Endodermal cell (in vitro differentiated cells): ENCODE data around the gene LILRA5. TPM values are rescaled to one million over a fixed set of nuclear protein-coding genes. Genes with fewer than 3 reads are reported as not detected.
A peak's percentile ranks its signal among the peaks of the same experiment; 100 is the strongest.
"Not testable (repeated sequence)": the region's sequence is repeated elsewhere in the genome, so short reads cannot be mapped to it uniquely, and the experiment has no call there.

ENCODE experiments used
- DNase-seq: peaks from one replicate; pipeline ENCODE4 v3.0.0-alpha.2; 2017
- H3K27ac ChIP-seq: 2 replicates; pipeline ENCODE4 v1.5.1; 2013; ENCODE audit warnings: mild to moderate bottlenecking, low read depth, low read length, moderate library complexity
- H3K27me3 ChIP-seq: 2 replicates; pipeline ENCODE4 v1.6.1; 2013; ENCODE audit warnings: mild to moderate bottlenecking, low read length, moderate library complexity; ENCODE audit not compliant: insufficient read depth, control insufficient read depth, poor library complexity, severe bottlenecking
- H3K36me3 ChIP-seq: 2 replicates; pipeline ENCODE4 v1.7.0; 2013; ENCODE audit warnings: mild to moderate bottlenecking, low read length, moderate library complexity; ENCODE audit not compliant: control insufficient read depth, insufficient read depth
- H3K4me1 ChIP-seq: one replicate; pipeline ENCODE4 v1.7.0; 2013; ENCODE audit warnings: low read length; ENCODE audit not compliant: control insufficient read depth, insufficient read depth
- H3K4me3 ChIP-seq: 2 replicates; pipeline ENCODE4 v1.5.1; 2013; ENCODE audit warnings: mild to moderate bottlenecking, low read length, moderate library complexity
- H3K9ac ChIP-seq: 2 replicates; pipeline ENCODE4 v1.6.1; 2013; ENCODE audit warnings: mild to moderate bottlenecking, low read length, moderate library complexity; ENCODE audit not compliant: poor library complexity, severe bottlenecking; ENCODE audit errors: extremely low read depth
- H3K9me3 ChIP-seq: 2 replicates; pipeline ENCODE4 v1.6.1; 2013; ENCODE audit warnings: mild to moderate bottlenecking, low read length, moderate library complexity; ENCODE audit not compliant: control insufficient read depth
- H3K27ac Mint-ChIP-seq: 2 replicates; pipeline ENCODE4 v1.8.0; 2020; ENCODE audit warnings: mixed read lengths
- H3K27me3 Mint-ChIP-seq: 2 replicates; pipeline ENCODE4 v1.8.0; 2021; ENCODE audit warnings: mild to moderate bottlenecking, mixed read lengths; ENCODE audit not compliant: insufficient read depth
- H3K36me3 Mint-ChIP-seq: 2 replicates; pipeline ENCODE4 v1.8.0; 2020; ENCODE audit warnings: low read depth, mixed read lengths
- H3K4me1 Mint-ChIP-seq: 2 replicates; pipeline ENCODE4 v1.8.0; 2020; ENCODE audit warnings: mixed read lengths
- H3K4me3 Mint-ChIP-seq: 2 replicates; pipeline ENCODE4 v1.8.0; 2020; ENCODE audit warnings: mild to moderate bottlenecking, moderate library complexity, mixed read lengths
- H3K9me3 Mint-ChIP-seq: 2 replicates; pipeline ENCODE4 v1.8.0; 2020; ENCODE audit warnings: mild to moderate bottlenecking, mixed read lengths
- CTCF ChIP-seq: fragments of 200-600 bp; sonication (generic); conservative IDR thresholded peaks from 2 replicates; pipeline ENCODE4 v1.5.0; 2021; ENCODE audit warnings: antibody characterized with exemption, mild to moderate bottlenecking
- WGBS, 2 experiments: methylation state at CpG; one replicate each; pipeline versions ENCODE4 v1.1.5 to v1.1.7; 2013; ENCODE audit warnings: missing lambda C conversion rate in 2 of 2, mixed read lengths in 1 of 2; ENCODE audit not compliant: insufficient coverage in 1 of 2, insufficient read length in 1 of 2; 5-methylcytosine and 5-hydroxymethylcytosine counted together
- total RNA-seq, 2 donors: library from RNA; stranded (reverse); fragmentation: NEBNext Ultra II Directional in 1 of 2; extraction: Animal tissue kit (Norgen Biotek cat#: 25700) in 1 of 2; gene quantifications; 2 replicates in 1 of 2; 3 replicates in 1 of 2; pipeline ENCODE4 v1.2.1, GENCODE V29; 2021

Gene LILRA5
- total RNA-seq, 2 donors from 2014 or later, result not detected

- H3K4me3 Mint-ChIP-seq, result no peak overlapping the region
- 19 to 33% methylated on average over 2 to 4 of the region's 4 CpGs for WGBS, 2 experiments
Measured at GRCh38 chr19:54325194-54325621, 12.2 kb upstream of the LILRA5 start.

GRCh38 chr19:54324071-54324470 lies 11.1 kb upstream of the LILRA5 start:
- Histone ChIP-seq H3K36me3 (no peaks in the 10 kb centered on the region), H3K9ac (no peak overlapping the region), H3K9me3 (peaks cover 8% of the 10 kb centered on the region), H3K4me1 (no peaks in the 10 kb centered on the region), H3K4me3 (no peak overlapping the region), H3K27ac (no peak overlapping the region), H3K27me3 (no peaks in the 10 kb centered on the region)
- peaks cover 32% of the 10 kb centered on the region for H3K9me3 Mint-ChIP-seq
- WGBS, 2 experiments, result 24% methylated on average over 2 of the region's 3 CpGs; no CpG with 5 or more reads in 1 of the 2 experiments
- peaks cover 4% of the 10 kb centered on the region for H3K27me3 Mint-ChIP-seq
- H3K36me3 Mint-ChIP-seq, result no peaks in the 10 kb centered on the region
- no peaks in the 10 kb centered on the region for H3K4me1 Mint-ChIP-seq
- no peak overlapping the region for H3K27ac Mint-ChIP-seq
- no peak for TF ChIP-seq CTCF
- DNase-seq, result no peak
- H3K4me3 Mint-ChIP-seq, result no peak overlapping the region

More at GRCh38 chr19:54325194-54325621, 12.2 kb upstream of the LILRA5 start:
- no peak overlapping the region for H3K9ac ChIP-seq
- H3K9me3 ChIP-seq, result peaks cover 8% of the 10 kb centered on the region
- Mint-ChIP-seq H3K9me3 (peaks cover 27% of the 10 kb centered on the region), H3K4me1 (no peaks in the 10 kb centered on the region), H3K36me3 (no peaks in the 10 kb centered on the region), H3K27ac (no peak overlapping the region), H3K27me3 (peaks cover 8% of the 10 kb centered on the region)
- TF ChIP-seq CTCF, result peak; percentile 92
- H3K27me3 ChIP-seq, result no peaks in the 10 kb centered on the region
- H3K4me1 ChIP-seq, result no peaks in the 10 kb centered on the region
- no peak overlapping the region for H3K27ac ChIP-seq
- no peaks in the 10 kb centered on the region for H3K36me3 ChIP-seq
- peak; percentile 75 for DNase-seq
- no peak overlapping the region for H3K4me3 ChIP-seq

- H3K27ac ChIP-seq, DNase-seq, H3K36me3 Mint-ChIP-seq, H3K27me3 Mint-ChIP-seq, H3K9ac ChIP-seq, H3K4me1 Mint-ChIP-seq, H3K4me3 Mint-ChIP-seq, H3K27me3 ChIP-seq, H3K4me1 ChIP-seq, H3K9me3 ChIP-seq, H3K4me3 ChIP-seq, H3K36me3 ChIP-seq, H3K27ac Mint-ChIP-seq: not testable (repeated sequence)
- no CpG with 5 or more reads among the region's 13 CpGs for WGBS, 2 experiments
- peak; percentile 41 for TF ChIP-seq CTCF
- peaks cover 33% of the 10 kb centered on the region for H3K9me3 Mint-ChIP-seq
Measured at GRCh38 chr19:54322934-54323333, 10.0 kb upstream of the LILRA5 start.

GRCh38 chr19:54322295-54322694 lies 9.3 kb upstream of the LILRA5 start:
- not testable (repeated sequence) for H3K27ac ChIP-seq, H3K36me3 ChIP-seq, H3K9ac ChIP-seq, H3K4me3 Mint-ChIP-seq, H3K27ac Mint-ChIP-seq, H3K27me3 Mint-ChIP-seq, H3K4me1 ChIP-seq, H3K4me1 Mint-ChIP-seq, H3K36me3 Mint-ChIP-seq, H3K27me3 ChIP-seq, H3K4me3 ChIP-seq, H3K9me3 ChIP-seq, DNase-seq
- peaks cover 33% of the 10 kb centered on the region for H3K9me3 Mint-ChIP-seq
- 95 to 100% methylated on average over 5 to 10 of the region's 13 CpGs for WGBS, 2 experiments
